Heart left ventricle (tissue), 16 donors: Measurements from ENCODE around the gene GCSAM. TPM values are rescaled to one million over a fixed set of nuclear protein-coding genes. Genes with fewer than 3 reads are reported as not detected.

ENCODE experiments used
- ATAC-seq, 4 donors: fragments of 200-7000 bp; cut with Tn5 transposase; one replicate each; pipeline ENCODE4 v1.9.1; 2020 to 2022; ENCODE audit warnings: moderate library complexity in 4 of 4, mild to moderate bottlenecking in 3 of 4, moderate number of reproducible peaks in 1 of 4
- DNase-seq, 5 donors: peaks; one replicate each; pipeline ENCODE4 v3.0.0-alpha.2; 2020
- H3K27ac ChIP-seq, 12 donors: fragments of 200-600 bp; sonication (generic) in 4 of 12; one replicate each; pipeline versions ENCODE4 v1.5.0 to v1.8.0; 2016 to 2022; ENCODE audit warnings: mild to moderate bottlenecking in 2 of 12
- H3K27me3 ChIP-seq, 9 donors: fragments of 200-600 bp; sonication (generic) in 2 of 9; one replicate each; pipeline versions ENCODE4 v1.5.1 to v1.8.0; 2016 to 2022; ENCODE audit warnings: mild to moderate bottlenecking in 3 of 9
- H3K36me3 ChIP-seq, 9 donors: fragments of 200-600 bp; sonication (generic) in 2 of 9; one replicate each; pipeline versions ENCODE4 v1.5.0 to v1.8.0; 2018 to 2022; ENCODE audit warnings: mild to moderate bottlenecking in 2 of 9
- H3K4me1 ChIP-seq, 12 donors: fragments of 200-600 bp; sonication (generic) in 4 of 12; one replicate each; pipeline versions ENCODE4 v1.5.0 to v1.8.0; 2016 to 2022; ENCODE audit warnings: mild to moderate bottlenecking in 3 of 12
- H3K4me3 ChIP-seq, 12 donors: fragments of 200-600 bp; sonication (generic) in 4 of 12; one replicate each; pipeline versions ENCODE4 v1.5.0 to v1.8.0; 2017 to 2022; ENCODE audit warnings: mild to moderate bottlenecking in 9 of 12, moderate library complexity in 4 of 12
- H3K9me3 ChIP-seq, 12 donors: fragments of 200-600 bp; sonication (generic) in 4 of 12; one replicate each; pipeline versions ENCODE4 v1.5.0 to v1.8.0; 2016 to 2022; ENCODE audit warnings: mild to moderate bottlenecking in 1 of 12
- POLR2A ChIP-seq, 2 donors: fragments of 450-650 bp; IDR thresholded peaks; one replicate each; pipeline ENCODE4 v1.6.1; 2017; ENCODE audit warnings: antibody characterized with exemption in 2 of 2, mild to moderate bottlenecking in 2 of 2, moderate library complexity in 2 of 2
- WGBS, 4 donors: extraction: QIAGEN DNeasy Blood & Tissue Kit in 2 of 4; methylation state at CpG; one replicate each; pipeline versions ENCODE4 v1.1.5 to v1.1.7; 2013 to 2018; 5-methylcytosine and 5-hydroxymethylcytosine counted together
- intact Hi-C, 10 donors: fragments of 100-400 bp; cut with DNase I; formaldehyde crosslinking; loops; one replicate each; pipeline versions ENCODE4 v1.11.1 to v1.14.2; 2022
- polyA plus RNA-seq, 2 donors: library from polyadenylated mRNA; stranded (reverse); fragments of 200-250 nt; gene quantifications; one replicate each; pipeline ENCODE4 v1.2.3, GENCODE V29; 2013
- total RNA-seq, 9 donors: library from RNA; depleted of rRNA in 2 of 9; stranded (reverse); fragments of >200 nt in 2 of 9; fragmentation: NEBNext Ultra II Directional in 3 of 9; extraction: Animal tissue kit (Norgen Biotek cat#: 25700) in 3 of 9; gene quantifications; one replicate each; pipeline versions ENCODE4 v1.1.0 to v1.2.4, GENCODE V29; 2016 to 2023
- TF ChIP-seq, protein P1 (sequence below), 12 donors: fragments of 200-600 bp; sonication (generic) in 4 of 12; IDR thresholded peaks; one replicate each; pipeline versions ENCODE4 v1.5.0 to v1.8.0; 2018 to 2022; ENCODE audit warnings: antibody characterized with exemption in 12 of 12, mild to moderate bottlenecking in 5 of 12
- donor health status: ischemic (EF 13 %, LVEDD 7.1; RV severe dilation, severe dysfunction).
- donor health status: healthy with polysubstance abuse.
- donor health status: DM: no; HTN: yes; CAD: no.
- donor health status: DM: no; HTN: no; CAD: no.
- donor health status: ischemic (EF 25% LVEDD 6.9; RV normal size, moderate dysfunction).
- donor health status: ischemic (EF 25% LVEDD 5.7; RV mildly dilated, moderate dysfunction).
- donor health status: healthy.
- donor health status: DM: yes; HTN: yes; CAD: no.
- donor health status: ischemic (EF 35%, LVEDD 5.7; RV mildly dilated, moderate dysfunction).
- donor health status: nonischemic (EF 11% LVEDD 7.7; RV severe dilation, severe dysfunction).
- donor health status: DM: yes; HTN: yes; CAD: no.
- donor health status: PGD.
- donor health status: ischemic (EF 29% LVEDD 5.4; RV normal size, mild dysfunction).
- donor health status: nonischemic (EF 23%, LVEDD 6.1; RV moderate dilation, normal function).

GCSAM gene
- total and polyA plus RNA-seq, 11 donors = 0.12 to 0.59 (median 0.27) TPM; not detected in 8

- Histone ChIP-seq H3K4me1 (no peaks in the 10 kb centered on the region), H3K27me3 (no peaks in the 10 kb centered on the region), H3K9me3 (peaks cover 0 to 7% (median 0%) of the 10 kb centered on the region in 12 donors), H3K36me3 (peaks cover 0 to 15% (median 0%) of the 10 kb centered on the region in 9 donors), H3K27ac (no peak overlapping the region), H3K4me3 (no peak overlapping the region)
- TF ChIP-seq, protein P1, sequence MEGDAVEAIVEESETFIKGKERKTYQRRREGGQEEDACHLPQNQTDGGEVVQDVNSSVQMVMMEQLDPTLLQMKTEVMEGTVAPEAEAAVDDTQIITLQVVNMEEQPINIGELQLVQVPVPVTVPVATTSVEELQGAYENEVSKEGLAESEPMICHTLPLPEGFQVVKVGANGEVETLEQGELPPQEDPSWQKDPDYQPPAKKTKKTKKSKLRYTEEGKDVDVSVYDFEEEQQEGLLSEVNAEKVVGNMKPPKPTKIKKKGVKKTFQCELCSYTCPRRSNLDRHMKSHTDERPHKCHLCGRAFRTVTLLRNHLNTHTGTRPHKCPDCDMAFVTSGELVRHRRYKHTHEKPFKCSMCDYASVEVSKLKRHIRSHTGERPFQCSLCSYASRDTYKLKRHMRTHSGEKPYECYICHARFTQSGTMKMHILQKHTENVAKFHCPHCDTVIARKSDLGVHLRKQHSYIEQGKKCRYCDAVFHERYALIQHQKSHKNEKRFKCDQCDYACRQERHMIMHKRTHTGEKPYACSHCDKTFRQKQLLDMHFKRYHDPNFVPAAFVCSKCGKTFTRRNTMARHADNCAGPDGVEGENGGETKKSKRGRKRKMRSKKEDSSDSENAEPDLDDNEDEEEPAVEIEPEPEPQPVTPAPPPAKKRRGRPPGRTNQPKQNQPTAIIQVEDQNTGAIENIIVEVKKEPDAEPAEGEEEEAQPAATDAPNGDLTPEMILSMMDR (IDR thresholded peaks at IDR 0.05) = no peak
- TF ChIP-seq POLR2A (IDR thresholded peaks at IDR 0.05) = no peak
- intact Hi-C loops = no loop called here
- 91 to 92% (median 92%) methylated on average over 2 of the region's 2 CpGs for WGBS, 4 donors
- DNase-seq = no peak
- no peak for ATAC-seq
These were observed 37.0 kb upstream of the GCSAM start for GRCh38 chr3:112170046-112170445.

- intact Hi-C loops = no loop called here
- Histone ChIP-seq H3K4me3 (no peak overlapping the region), H3K36me3 (peaks cover 0 to 15% (median 0%) of the 10 kb centered on the region in 9 donors), H3K27me3 (no peaks in the 10 kb centered on the region), H3K9me3 (peaks cover 0 to 7% (median 0%) of the 10 kb centered on the region in 12 donors), H3K27ac (no peak overlapping the region), H3K4me1 (no peaks in the 10 kb centered on the region)
- TF ChIP-seq, protein P1 (IDR thresholded peaks at IDR 0.05) = no peak
- TF ChIP-seq POLR2A (IDR thresholded peaks at IDR 0.05) = no peak
- WGBS, 4 donors = 79 to 93% (median 85%) methylated on average over 2 of the region's 2 CpGs
- ATAC-seq (no peak), DNase-seq (no peak)
These were observed 34.7 kb upstream of the GCSAM start for GRCh38 chr3:112167758-112168157.

GRCh38 chr3:112149136-112149535 lies 16.1 kb upstream of the GCSAM start:
- intact Hi-C loops = no loop called here
- H3K27me3 ChIP-seq = no peaks in the 10 kb centered on the region
- no peak overlapping the region for H3K27ac ChIP-seq
- 75 to 100% (median 89%) methylated on average over 1 of the region's 1 CpG for WGBS, 4 donors
- TF ChIP-seq, protein P1 (IDR thresholded peaks at IDR 0.05) = no peak
- no peak for TF ChIP-seq POLR2A (IDR thresholded peaks at IDR 0.05)
- DNase-seq (no peak), ATAC-seq (no peak)
- no peak overlapping the region for H3K4me3 ChIP-seq
- peaks cover 0 to 7% (median 0%) of the 10 kb centered on the region in 9 donors for H3K36me3 ChIP-seq
- peaks cover 0 to 47% (median 3%) of the 10 kb centered on the region in 12 donors for H3K9me3 ChIP-seq
- H3K4me1 ChIP-seq = no peaks in the 10 kb centered on the region

- Histone ChIP-seq H3K27me3 (no peaks in the 10 kb centered on the region), H3K4me1 (no peaks in the 10 kb centered on the region), H3K4me3 (no peak overlapping the region), H3K9me3 (peaks cover 0 to 42% (median 3%) of the 10 kb centered on the region in 12 donors), H3K36me3 (peaks cover 0 to 7% (median 0%) of the 10 kb centered on the region in 9 donors), H3K27ac (no peak overlapping the region)
- ATAC-seq = no peak
- WGBS, 4 donors = 93 to 100% (median 96%) methylated on average over 1 of the region's 1 CpG
- DNase-seq = no peak
- no peak for TF ChIP-seq POLR2A (IDR thresholded peaks at IDR 0.05)
- TF ChIP-seq, protein P1 (IDR thresholded peaks at IDR 0.05) = no peak
- intact Hi-C loops = no loop called here
These were observed 10.6 kb upstream of the GCSAM start for GRCh38 chr3:112143689-112144088.
